NK-92 (cell line): ENCODE measurements around the gene PPP2R3B.

Source experiments
- DNase-seq: peaks from one replicate; lab custom pipeline; 2025; ENCODE audit not compliant: unreplicated experiment; lab: John Stamatoyannopoulos, UW

The PPP2R3B gene

DNA sequence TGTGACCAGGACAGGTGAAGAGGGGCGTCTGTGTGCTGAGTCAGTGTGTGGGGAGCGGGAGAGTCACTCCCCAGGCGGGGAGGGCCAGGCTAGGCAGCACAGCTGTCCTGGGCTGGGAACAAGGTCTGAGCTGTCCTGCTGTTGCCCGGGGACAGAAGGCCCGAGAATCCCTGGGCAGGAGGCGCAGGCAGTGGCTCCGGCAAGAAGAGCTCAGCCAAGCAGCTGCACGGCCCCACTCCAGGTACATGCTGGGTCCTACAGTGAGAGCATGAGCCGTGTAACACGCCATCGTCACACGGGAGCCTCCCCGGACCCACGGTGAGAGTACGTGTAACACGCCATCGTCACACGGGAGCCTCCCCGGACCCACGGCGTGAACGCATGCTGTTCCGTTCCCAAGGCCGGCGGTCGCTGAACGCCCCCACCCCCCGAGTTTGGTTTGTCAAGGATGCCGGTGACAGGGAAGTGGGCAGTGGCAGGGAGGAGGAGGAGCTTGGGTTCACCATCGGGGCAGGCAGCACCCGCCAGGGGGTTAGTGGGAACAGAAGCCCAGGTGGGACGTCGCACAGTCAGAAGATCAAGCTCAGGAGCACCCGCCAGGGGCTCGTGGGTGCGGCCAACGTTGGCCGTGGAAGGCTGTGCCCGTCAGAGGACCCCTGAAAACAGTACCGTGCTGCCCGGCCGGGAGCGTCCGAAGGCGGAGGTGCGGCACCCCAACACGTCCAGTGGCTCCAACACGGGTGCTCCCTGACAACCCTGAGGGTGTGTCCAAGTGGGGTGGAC is 15.6 kb downstream of the PPP2R3B start:
- no peak for DNase-seq

DNA sequence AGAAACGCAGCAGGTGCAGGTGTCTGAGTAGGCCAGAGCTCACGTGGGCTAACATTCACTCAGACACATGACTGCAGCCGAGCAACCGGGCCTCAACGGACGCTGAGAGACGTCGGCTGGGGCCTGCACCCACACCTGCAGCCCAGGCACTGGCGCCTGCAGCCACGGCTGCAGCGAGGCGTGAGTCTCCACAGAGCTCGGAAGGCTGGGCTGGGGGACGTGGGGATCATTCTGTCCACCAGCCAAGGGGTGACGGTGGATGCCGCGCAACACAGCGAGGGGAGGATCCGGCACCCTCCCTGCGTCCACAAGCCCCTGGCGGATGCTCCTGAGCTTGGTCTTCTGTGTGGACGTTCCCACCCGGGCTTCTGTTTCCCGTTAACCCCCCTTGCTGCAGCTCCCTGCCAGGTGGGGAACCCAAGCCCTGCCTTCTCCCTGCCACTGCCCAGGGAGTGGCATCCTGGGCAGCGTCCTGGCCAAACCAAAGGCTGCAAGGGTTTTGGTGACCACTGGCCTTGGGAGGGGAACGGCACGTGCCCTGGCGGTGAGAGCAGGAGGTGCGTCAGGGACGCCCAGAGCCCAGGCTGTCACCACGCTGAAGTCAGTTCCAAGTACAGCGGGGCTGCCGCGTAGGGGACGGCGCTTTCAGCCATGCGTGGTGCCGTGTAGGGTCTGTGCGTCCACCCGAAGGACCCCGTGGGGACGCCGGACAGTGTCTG is 16.3 kb downstream of the PPP2R3B start:
- no peak for DNase-seq

DNA sequence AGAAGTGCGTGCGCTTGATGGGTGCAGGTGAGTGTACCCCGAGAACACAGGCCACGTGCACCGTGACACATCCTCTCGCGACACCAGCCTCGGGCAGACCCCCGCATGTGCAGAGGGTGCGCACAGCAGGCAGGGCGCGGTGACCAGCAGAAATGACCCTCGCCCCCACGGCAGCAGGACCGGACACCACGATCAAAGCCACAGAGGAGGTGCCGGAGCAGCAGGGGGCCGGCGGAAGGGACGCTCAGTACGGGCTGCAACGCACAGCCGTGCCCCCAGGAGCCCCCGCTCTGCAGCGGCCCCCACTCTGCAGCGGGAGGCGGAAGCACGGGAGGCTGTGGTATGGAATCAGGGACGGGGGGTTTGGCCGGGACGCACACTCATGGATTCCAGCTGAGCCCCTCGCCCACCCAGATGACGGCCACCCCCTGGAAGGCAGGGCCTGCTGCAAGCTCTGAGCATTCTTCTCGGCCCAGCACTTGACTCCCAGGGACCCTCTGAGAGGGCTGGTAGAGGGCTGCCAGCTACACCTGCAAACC is 17.1 kb downstream of the PPP2R3B start:
- no peak for DNase-seq

DNA sequence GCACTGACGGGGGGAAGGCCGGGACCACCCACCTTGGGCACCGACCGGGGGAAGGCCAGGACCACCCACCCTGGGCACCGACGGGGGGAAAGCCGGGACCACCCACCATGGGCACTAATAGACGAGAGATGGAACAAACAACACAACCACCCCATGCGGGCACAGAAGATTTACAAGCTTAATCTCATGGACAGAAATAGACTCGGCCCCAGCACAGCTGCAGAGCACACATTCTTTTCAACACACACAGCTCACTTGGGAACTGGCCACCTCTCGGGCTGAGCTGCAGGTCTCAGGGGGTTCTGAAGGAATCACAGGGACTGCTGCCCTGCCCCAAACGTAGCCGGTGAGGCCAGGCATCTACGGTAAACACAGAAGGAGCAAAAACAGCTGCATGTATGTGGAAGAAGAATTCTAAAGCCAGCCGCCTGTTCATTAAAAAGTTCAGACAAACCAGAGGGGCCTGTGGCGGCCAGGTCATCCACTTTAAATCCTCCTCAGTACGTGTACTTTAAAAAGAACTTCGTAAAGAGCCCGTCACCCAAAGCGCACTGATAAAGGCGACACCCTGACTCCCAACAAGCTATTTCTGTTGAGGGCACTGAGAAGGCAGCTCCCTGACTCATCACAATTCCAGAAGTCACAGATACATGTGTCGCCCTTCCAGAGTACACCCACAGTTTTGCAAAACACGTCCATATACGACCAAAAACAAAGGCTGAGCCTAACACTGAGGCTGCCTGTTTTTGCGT is 17.7 kb downstream of the PPP2R3B start:
- DNase-seq = no peak

DNA sequence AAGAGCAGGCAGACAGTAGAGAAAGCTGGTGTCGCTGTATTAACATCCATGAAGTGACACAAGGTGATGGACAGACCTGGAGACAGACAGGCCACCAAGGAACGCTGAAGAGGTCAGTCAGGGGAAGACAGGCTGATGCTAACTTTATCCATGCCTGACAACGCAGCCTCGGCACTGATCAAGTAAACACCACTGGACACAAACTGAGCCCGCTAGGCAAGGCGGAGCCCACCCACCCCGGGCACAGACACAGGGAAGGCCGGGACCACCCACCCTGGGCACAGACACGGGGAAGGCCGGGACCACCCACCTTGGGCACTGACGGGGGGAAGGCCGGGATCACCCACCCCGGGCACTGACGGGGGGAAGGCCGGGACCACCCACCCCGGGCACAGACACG is 18.8 kb downstream of the PPP2R3B start:
- no peak for DNase-seq

DNA sequence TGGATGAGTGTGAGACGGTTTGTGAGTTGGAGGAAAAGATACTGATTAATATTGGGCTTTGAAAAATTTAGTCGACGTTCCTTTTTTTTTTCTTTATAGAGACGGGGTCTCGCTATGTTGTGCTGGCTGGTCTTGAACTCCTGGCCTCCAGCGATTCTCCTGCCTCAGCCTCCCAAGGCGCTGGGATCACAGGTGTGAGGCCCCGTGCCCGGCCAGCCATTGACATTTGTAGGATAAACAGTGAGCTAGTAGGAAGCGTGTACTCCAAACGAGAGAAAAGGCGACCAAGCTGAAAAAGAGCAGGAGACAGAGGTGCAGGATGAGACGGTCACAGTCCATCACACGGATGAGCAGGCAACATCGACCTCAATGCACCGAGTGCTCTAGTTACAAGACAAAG is 19.4 kb downstream of the PPP2R3B start:
- no peak for DNase-seq

DNA sequence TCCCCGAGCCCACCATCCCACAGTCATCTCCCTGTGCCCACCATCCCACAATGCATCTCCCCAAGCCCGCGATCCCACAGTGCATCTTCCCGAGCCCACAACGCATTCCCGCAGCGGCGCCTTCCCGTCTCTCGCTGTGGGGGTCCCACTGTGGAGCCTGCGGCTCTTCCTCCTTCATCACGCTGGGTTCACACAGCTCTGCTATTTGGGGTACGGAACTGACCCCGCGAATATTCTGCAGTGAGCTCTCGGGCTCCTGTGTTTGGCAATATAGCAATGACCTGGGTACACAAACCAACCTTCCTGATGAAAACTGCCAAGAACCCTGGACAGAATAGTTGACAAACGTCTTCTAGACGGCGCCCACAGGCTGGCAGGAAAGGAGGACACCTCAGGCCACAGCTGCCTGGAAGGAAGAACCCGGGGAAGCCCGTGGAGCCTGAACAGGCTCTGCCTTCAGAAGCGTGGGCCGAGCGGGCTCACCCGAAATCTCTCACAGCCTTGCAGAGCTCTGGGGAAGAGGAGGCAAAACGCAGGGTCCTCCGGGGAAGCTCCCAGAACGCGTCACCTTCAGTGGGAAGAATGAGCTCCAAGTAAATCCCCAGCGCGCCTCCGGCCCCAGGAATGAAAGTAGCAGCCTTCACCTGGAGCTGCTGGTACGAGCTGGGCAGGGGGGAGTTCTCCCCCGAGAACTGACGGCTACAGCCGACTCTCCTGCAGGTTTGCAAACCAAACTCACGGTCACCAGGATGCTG is 22.9 kb downstream of the PPP2R3B start:
- no peak for DNase-seq

DNA sequence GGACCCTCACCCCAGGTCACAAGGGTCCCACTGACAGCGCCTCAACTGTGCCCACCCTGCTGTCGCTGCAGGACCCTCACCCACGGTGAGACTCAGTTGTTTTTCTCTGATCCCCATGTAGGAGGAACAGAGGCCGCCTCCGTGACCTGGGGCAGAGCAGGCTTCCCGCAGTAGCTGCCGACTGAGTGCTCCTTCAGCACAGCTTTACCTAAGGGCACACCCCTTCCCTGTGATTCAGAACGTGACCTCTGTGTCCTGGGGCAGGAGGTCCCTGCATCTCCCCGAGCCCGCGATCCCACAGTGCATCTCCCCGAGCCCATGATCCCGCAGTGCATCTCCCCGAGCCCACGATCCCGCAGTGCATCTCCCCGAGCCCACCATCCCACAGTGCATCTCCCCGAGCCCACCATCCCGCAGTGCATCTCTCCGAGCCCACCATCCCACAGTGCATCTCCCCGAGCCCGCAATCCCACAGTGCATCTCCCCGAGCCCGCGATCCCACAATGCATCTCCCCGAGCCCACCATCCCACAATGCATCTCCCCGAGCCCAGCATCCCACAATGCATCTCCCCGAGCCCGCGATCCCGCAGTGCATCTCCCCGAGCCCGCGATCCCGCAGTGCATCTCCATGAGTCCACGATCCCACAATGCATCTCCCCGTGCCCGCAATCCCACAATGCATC is 23.6 kb downstream of the PPP2R3B start:
- DNase-seq = no peak

DNA sequence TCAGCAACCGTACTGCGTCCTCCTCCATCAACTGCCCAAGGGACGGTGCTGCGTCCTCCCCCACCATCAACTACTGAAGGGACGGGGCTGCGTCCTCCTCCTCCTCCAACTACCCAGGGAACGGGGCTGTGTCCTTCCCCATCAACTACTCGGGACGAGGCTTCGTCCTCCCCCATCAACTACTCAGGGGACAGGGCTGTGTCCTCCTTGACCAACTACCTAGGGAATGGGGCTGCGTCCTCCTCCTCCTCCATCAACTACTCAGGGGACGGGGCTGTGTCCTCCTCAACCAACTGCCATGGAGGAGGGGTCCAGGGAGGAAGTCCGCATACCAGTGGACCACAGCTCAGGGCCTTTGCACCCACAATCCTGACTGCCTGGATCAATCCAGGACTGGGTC is 24.4 kb downstream of the PPP2R3B start:
- no peak for DNase-seq

DNA sequence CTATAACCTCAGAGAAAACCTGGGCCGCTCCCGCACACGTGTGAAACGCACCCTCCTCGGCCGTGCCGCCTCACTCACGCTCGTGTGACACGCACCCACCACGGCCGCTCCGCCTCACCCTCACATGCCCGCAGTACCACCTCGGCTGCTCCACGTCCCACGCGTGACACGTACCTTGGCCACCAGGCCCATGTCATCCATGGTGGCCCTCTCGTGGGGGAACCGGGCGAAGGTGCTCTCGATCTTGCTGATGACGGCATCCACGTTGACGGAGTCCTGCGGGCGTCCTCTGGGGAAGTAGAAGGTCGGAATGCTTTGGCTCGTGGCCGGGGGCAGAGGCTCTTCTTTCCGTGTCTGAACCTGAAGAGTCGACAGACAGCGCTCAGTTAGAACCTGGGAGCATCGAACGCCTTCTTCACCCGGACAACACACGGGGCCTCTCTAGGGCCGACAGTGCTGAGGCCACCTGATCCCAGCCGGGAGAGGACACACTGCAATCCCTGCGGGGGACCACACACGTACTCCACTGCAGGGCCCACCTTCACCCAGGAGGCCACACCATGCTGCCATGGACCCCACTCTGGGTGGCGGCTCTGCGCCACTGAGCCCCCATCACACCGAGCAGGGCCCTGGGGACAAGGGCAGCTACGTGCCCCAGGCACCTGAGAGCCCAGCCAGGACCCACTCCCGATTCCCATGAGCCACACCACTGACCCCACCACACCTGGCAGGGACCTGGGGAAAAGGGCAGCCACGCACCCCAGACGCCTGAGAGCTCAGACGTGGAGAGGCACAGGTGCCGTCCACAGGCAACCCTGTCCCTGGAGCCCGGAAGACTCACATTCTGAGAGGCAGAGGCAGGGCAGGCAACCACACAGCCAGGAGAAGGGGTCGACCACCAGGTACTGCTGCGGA is 25.2 kb downstream of the PPP2R3B start:
- no peak for DNase-seq

DNA sequence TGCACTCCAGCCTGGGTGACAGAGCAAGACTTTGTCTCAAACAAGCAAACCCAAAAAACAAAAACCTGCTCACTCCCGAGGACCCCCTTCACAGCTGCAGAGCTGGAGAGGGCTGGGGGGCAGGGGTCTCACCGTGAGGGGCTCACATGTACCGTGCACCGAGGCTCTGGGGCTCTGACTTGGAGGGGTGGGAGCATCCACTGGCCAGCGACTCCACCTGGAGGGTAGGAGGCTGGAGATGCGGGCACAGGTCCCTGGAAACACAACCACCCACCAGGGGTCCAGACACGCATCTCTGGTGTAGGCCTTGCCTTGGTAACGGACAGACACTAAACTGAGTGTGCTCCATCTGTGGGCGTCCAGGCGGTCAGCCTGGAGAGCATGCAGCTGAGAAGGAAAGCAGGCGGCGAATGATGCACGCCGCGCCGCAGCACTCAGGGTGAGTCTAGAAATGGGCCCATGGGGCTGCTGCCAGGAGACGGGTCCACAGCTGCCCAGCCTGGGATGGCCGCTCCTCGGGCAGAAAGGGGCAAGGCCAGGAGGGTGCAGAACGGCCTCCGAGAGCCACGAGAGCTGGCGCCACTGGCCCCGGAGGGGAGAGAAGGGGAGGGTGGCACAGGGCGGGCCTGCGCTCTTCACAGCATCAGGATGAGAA is 26.1 kb downstream of the PPP2R3B start:
- DNase-seq = no peak

DNA sequence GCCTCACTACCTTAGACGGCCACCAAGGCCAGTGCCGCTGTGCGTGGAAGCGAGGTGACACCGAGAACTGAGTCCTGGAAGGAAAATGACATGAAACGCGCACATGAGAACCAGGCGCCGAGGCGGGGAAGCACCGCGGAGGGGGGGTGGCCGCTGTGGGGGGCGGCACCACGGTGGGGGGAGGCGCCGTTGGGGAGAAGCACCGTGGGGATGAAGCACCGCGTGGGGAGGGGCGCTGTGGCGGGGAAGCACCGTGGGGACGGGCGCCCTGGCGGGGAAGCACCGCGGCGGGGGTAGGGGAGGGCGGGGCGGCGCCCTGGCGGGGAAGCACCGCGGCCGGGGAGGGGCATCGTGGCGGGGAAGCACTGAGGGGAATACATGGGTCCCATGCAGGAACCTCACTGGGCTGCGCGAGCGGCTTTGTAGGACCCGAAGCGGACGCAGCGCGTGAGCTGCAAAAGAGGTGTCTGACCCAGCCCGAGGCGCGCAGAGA is 28.0 kb downstream of the PPP2R3B start:
- DNase-seq = no peak

DNA sequence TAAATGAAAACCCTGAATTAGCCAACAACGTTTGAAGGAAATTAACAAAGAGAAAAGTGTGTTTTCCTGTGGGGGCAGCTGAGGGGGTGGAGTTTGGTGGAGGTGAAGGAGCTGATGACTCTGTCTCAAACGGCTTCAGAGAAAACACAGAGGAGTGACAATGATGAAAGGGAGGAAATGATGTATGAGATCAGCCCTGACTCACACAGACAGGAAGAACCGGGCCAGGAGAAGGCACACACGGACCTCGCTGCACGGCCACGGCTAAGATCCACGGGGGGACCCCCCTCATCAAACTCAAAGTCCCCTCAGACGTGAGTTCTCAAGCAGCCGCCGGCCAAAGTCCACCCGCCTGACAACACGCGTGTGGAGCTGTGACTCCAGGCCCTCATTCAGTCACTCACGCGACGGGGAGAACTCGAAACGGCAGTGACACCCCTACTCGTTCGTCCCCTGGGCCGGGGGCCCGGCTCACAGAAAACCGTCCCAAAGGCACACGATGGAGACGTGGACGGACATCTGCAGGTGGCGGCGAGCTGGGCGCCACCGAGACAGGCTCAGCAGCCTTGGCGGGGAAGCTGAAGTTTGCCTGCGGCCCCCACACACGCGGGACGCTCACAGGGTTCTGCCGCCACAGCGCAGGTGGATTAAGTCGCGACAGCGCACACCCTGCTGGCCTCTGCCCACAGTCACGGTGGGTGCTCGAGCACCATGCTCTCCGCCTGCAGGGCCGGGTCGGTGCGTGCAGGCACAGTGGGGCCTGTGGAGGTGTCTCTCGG is 28.8 kb downstream of the PPP2R3B start:
- DNase-seq = no peak

DNA sequence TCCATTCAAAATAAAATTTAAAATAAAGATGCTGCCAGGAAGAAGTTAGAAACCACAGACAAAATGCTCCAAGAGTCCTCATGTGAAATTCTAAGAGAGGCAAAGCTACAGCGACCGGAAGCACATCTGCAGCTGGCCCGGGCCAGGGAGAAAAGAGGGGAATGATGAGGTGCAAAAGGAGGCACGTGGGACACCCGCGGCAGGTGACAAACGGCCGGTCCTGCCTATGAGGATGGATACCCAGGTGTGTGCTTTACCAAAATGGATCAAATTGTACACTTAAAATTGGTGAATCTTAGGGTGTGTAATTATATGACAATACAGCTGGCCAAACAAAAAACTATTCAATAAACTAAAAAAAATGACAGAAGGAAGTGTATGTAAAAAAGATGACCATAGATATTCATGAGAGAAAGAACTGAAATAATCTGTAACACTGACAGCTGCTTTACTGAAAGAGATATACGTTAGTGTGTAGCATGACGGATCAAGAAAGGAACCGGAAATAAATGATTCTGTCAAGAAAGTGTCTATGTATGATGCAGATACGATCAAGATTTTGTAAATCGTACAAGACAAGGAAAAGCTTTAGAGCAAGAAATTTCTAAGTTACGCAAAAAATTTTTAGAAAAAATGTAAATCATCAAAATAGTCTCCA is 29.5 kb downstream of the PPP2R3B start:
- no peak for DNase-seq

DNA sequence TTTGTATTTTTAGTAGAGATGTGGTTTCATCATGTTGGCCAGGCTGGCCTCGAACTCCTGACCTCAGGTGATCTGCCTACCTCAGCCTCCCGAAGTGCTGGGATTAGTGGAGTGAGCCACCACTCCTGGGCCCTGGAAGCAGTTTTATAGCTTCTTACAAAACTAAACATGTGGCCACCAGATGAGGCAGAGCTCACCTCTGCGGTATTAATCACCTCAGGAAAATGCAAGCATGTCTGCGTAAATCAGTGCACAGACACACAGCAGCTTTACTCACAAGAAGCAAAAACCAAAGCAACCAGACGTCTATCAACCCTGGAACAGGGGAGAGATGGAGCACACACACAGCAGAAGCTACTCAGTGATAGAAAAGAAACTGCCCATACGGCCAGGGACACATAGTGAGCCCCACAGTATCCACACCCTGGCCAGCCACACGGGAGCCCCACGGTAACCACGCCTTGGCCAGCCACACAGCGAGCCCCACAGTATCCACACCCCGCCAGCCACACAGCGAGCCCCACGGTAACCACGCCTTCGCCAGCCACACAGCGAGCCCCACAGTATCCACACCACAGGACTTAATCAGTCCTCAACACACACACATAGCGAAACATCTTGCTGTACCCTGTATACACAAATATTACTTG is 30.2 kb downstream of the PPP2R3B start:
- DNase-seq = no peak

DNA sequence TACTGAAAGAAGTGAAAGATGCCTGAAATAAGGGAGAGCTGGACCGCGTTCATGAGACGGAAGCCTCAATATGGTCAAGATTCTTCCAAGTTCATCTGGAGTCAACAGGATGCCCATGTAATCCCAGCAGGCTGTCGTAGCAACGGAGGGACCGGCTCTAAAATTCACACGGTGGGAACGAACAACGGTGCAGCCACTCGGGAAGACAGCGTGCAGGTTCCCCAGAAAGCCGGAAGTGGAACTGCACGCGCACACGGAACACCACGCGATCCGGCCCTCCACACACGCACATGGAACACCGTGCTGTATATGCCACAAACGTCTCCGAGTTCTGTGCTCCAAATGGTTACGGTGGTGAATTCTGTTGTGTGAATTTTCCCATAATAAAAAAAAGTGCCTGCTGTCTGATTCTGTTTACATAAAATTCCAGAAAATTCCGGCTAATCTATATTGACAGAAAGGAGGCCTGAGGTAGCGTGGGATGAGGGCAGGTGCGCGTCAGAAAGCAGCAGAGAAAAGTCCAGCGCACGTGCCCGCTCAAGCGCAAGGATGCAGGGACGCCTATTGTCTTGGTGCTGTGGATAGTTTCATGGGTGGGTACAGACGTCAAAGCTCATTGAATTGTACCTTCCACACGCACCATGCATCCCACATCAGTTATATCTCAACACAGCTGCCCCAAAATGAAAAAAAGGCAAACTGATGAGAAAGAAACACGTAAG is 31.2 kb downstream of the PPP2R3B start:
- DNase-seq = no peak
